Left lung (tissue), 10 donors: ENCODE data around the gene CD55. TPM values are rescaled to one million over a fixed set of nuclear protein-coding genes. Genes with fewer than 3 reads are reported as not detected.

Source experiments
- ATAC-seq: fragments of 200-7000 bp; cut with Tn5 transposase; one replicate; pipeline ENCODE4 v1.9.1; 2020; ENCODE audit warnings: moderate library complexity
- DNase-seq, 4 donors: peaks; one replicate each; pipeline ENCODE4 v3.0.0-alpha.2; 2013 to 2020
- H3K27ac ChIP-seq, 2 donors: fragments of 200-600 bp; sonication (generic) in 1 of 2; one replicate each; pipeline versions ENCODE4 v1.5.0 to v1.8.0; 2020 to 2021
- H3K27me3 ChIP-seq, 2 donors: fragments of 200-600 bp; sonication (generic) in 1 of 2; one replicate each; pipeline versions ENCODE4 v1.5.0 to v1.8.0; 2020 to 2021
- H3K36me3 ChIP-seq, 2 donors: fragments of 200-600 bp; sonication (generic) in 1 of 2; one replicate each; pipeline versions ENCODE4 v1.5.0 to v1.8.0; 2020 to 2021
- H3K4me1 ChIP-seq, 2 donors: fragments of 200-600 bp; one replicate each; pipeline ENCODE4 v1.8.0; 2021
- H3K4me3 ChIP-seq, 2 donors: fragments of 200-600 bp; sonication (generic) in 1 of 2; one replicate each; pipeline versions ENCODE4 v1.5.0 to v1.8.0; 2020 to 2021; ENCODE audit warnings: mild to moderate bottlenecking in 1 of 2
- H3K9me3 ChIP-seq, 2 donors: fragments of 200-600 bp; sonication (generic) in 1 of 2; one replicate each; pipeline versions ENCODE4 v1.5.0 to v1.8.0; 2020 to 2021
- CTCF ChIP-seq, 2 donors: fragments of 200-600 bp; sonication (generic) in 1 of 2; IDR thresholded peaks; one replicate each; pipeline versions ENCODE4 v1.5.0 to v1.8.0; 2021; ENCODE audit warnings: antibody characterized with exemption in 2 of 2
- intact Hi-C, 2 donors: fragments of 100-400 bp; cut with DNase I; formaldehyde crosslinking; loops; one replicate each; pipeline versions ENCODE4 v1.11.2 to v1.14.2; 2022
- polyA plus RNA-seq, 6 donors: library from polyadenylated mRNA; unstranded; fragments of 120-200 nt; gene quantifications; one replicate each; pipeline ENCODE4 v1.2.1, GENCODE V29; 2013; ENCODE audit not compliant: insufficient read length in 6 of 6
- total RNA-seq, 2 donors: library from RNA; stranded (reverse); fragmentation: NEBNext Ultra II Directional; extraction: Animal tissue kit (Norgen Biotek cat#: 25700); gene quantifications; one replicate each; pipeline ENCODE4 v1.2.1, GENCODE V29; 2021
- donor health status: DM: no; HTN: yes; CAD: no.
- donor health status: DM: no; HTN: no; CAD: no.

CD55 gene
- total and polyA plus RNA-seq, 8 donors = 53.9 to 593 (median 72.2) TPM

GRCh38 chr1:207333009-207333600, 11.6 kb downstream of the CD55 start:
- H3K36me3 ChIP-seq = peaks cover 0 to 88% of the 10 kb centered on the region in 2 donors
- TF ChIP-seq CTCF (IDR thresholded peaks at IDR 0.05) = no peak
- H3K9me3 ChIP-seq = peaks cover 0 to 7% of the 10 kb centered on the region in 2 donors
- no peak overlapping the region for H3K4me3 ChIP-seq
- intact Hi-C loops = no loop called here
- DNase-seq (no peak), ATAC-seq (no peak)
- H3K4me1 ChIP-seq = peaks cover 0 to 81% of the 10 kb centered on the region in 2 donors
- H3K27ac ChIP-seq = peak overlapping the region in 1 of 2 donors; percentile 86
- H3K27me3 ChIP-seq = no peaks in the 10 kb centered on the region

- H3K36me3 ChIP-seq = peaks cover 0 to 88% of the 10 kb centered on the region in 2 donors
- intact Hi-C loops = no loop called here
- H3K4me1 ChIP-seq = peaks cover 0 to 79% of the 10 kb centered on the region in 2 donors
- DNase-seq (no peak), ATAC-seq (no peak)
- TF ChIP-seq CTCF (IDR thresholded peaks at IDR 0.05) = no peak
- H3K9me3 ChIP-seq = peaks cover 0 to 7% of the 10 kb centered on the region in 2 donors
- H3K4me3 ChIP-seq = no peak overlapping the region
- H3K27me3 ChIP-seq = no peaks in the 10 kb centered on the region
- peak overlapping the region in 1 of 2 donors; percentile 86 for H3K27ac ChIP-seq
These were observed 12.1 kb downstream of the CD55 start for GRCh38 chr1:207333620-207334019.

GRCh38 chr1:207334337-207334736, 12.9 kb downstream of the CD55 start:
- peaks cover 0 to 72% of the 10 kb centered on the region in 2 donors for H3K4me1 ChIP-seq
- H3K9me3 ChIP-seq = peaks cover 0 to 7% of the 10 kb centered on the region in 2 donors
- TF ChIP-seq CTCF (IDR thresholded peaks at IDR 0.05) = no peak
- intact Hi-C loops = no loop called here
- H3K27ac ChIP-seq = peak overlapping the region in 1 of 2 donors; percentile 86
- no peak overlapping the region for H3K4me3 ChIP-seq
- no peaks in the 10 kb centered on the region for H3K27me3 ChIP-seq
- no peak for DNase-seq
- H3K36me3 ChIP-seq = peaks cover 0 to 86% of the 10 kb centered on the region in 2 donors
- ATAC-seq = no peak

- H3K36me3 ChIP-seq = peaks cover 0 to 86% of the 10 kb centered on the region in 2 donors
- H3K4me3 ChIP-seq = no peak overlapping the region
- peak overlapping the region in 1 of 2 donors; percentile 86 for H3K27ac ChIP-seq
- DNase-seq (no peak), ATAC-seq (no peak)
- H3K4me1 ChIP-seq = peaks cover 0 to 65% of the 10 kb centered on the region in 2 donors
- H3K9me3 ChIP-seq = peaks cover 0 to 7% of the 10 kb centered on the region in 2 donors
- no peaks in the 10 kb centered on the region for H3K27me3 ChIP-seq
- TF ChIP-seq CTCF (IDR thresholded peaks at IDR 0.05) = no peak
- intact Hi-C loops = no loop called here
These were observed 13.7 kb downstream of the CD55 start for GRCh38 chr1:207335138-207335537.

- Histone ChIP-seq H3K27ac (peak overlapping the region; percentile 63 to 86), H3K36me3 (peaks cover 0 to 86% of the 10 kb centered on the region in 2 donors), H3K9me3 (peaks cover 0 to 7% of the 10 kb centered on the region in 2 donors), H3K4me1 (peaks cover 0 to 65% of the 10 kb centered on the region in 2 donors), H3K4me3 (no peak overlapping the region), H3K27me3 (no peaks in the 10 kb centered on the region)
- ATAC-seq (peak; percentile 43), DNase-seq (no peak)
- intact Hi-C loops = no loop called here
- no peak for TF ChIP-seq CTCF (IDR thresholded peaks at IDR 0.05)
These were observed 14.4 kb downstream of the CD55 start for GRCh38 chr1:207335695-207336363.
